Measurements from ENCODE around the gene ATP2C2. TPM values are rescaled to one million over a fixed set of nuclear protein-coding genes. Genes with fewer than 3 reads are reported as not detected.

The ATP2C2 gene
- polyA plus RNA-seq, 1 donor (not counting 4 experiments of a cell fraction or from before 2014, with no cell fraction given) = 0.96 TPM

DNA sequence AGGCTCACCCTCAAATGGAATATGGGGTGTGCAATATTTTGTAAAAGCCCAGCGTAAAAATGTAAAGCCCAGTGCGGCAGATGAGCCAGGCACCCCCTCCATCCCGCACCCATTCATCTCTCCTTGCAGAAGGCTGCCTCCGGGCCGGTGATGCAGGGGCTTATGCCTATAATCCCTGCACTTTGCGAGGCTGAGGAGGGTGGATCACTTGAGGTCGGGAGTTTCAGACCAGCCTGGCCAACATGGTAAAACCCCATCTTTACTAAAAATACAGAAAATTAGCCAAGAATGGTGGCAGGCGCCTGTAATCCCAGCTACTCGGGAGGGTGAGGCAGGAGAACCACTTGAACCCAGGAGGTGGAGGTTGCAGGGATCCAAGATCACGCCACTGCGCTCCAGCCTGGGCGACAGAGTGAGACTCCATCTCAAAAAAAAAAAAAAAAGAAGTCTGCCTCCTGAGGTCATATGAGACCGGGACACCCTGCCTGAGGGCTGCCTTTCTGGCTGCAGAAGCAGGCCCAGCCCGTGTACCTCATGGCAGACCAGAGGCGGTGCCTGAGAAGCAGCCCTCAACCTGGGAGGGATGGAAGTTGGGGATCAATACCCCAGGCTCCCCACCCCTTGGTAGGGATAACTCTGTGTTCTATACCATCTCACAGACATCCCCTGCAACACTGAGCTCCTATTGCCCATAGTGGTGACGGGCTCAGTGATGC lies 17.5 kb upstream of the ATP2C2 start:
- Histone ChIP-seq H4K20me1 (ENCODE audit: control insufficient read depth, extremely low read depth, insufficient read depth, low read length) (no peaks in the 10 kb centered on the region), H3K4me2 (ENCODE audit: control insufficient read depth, extremely low read depth, insufficient read depth, low read depth, low read length) (no peak overlapping the region), H3K9me3 (ENCODE audit: control insufficient read depth, low read depth, low read length) (no peaks in the 10 kb centered on the region), H3K79me2 (ENCODE audit: control insufficient read depth, insufficient read depth, low read length) (no peaks in the 10 kb centered on the region), H3K27ac (ENCODE audit: control insufficient read depth, insufficient read depth, low read length) (no peak overlapping the region), H3K9me1 (ENCODE audit: control insufficient read depth, extremely low read depth, insufficient read depth, low read length) (no peaks in the 10 kb centered on the region), H3K36me3 (ENCODE audit: control insufficient read depth in 2 of 2, extremely low read depth in 1 of 2, insufficient read depth in 2 of 2, low read length in 2 of 2) (no peaks in the 10 kb centered on the region), H2AFZ (ENCODE audit: control insufficient read depth, low read length) (no peak overlapping the region), H3K27me3 (ENCODE audit: control insufficient read depth, extremely low read depth, insufficient read depth, low read length) (peaks cover 21% of the 10 kb centered on the region), H3K4me3 (ENCODE audit: control insufficient read depth in 2 of 3, extremely low read depth in 1 of 3, insufficient read depth in 2 of 3, low read depth in 1 of 3, low read length in 3 of 3) (no peak overlapping the region), H3K4me1 (ENCODE audit: control insufficient read depth, extremely low read depth, insufficient read depth, low read length) (peaks cover 4% of the 10 kb centered on the region), H3K9ac (ENCODE audit: control insufficient read depth, extremely low read depth, insufficient read depth, low read length) (no peak overlapping the region)
- dilution Hi-C loops (cut with MboI; ENCODE audit: extremely low pct_ligation_motif_present, low sequenced_read_pairs) = no loop called here
- TF ChIP-seq EZH2 (IDR thresholded peaks at IDR 0.05; ENCODE audit: low read length) = no peak
- TF ChIP-seq, protein P1, sequence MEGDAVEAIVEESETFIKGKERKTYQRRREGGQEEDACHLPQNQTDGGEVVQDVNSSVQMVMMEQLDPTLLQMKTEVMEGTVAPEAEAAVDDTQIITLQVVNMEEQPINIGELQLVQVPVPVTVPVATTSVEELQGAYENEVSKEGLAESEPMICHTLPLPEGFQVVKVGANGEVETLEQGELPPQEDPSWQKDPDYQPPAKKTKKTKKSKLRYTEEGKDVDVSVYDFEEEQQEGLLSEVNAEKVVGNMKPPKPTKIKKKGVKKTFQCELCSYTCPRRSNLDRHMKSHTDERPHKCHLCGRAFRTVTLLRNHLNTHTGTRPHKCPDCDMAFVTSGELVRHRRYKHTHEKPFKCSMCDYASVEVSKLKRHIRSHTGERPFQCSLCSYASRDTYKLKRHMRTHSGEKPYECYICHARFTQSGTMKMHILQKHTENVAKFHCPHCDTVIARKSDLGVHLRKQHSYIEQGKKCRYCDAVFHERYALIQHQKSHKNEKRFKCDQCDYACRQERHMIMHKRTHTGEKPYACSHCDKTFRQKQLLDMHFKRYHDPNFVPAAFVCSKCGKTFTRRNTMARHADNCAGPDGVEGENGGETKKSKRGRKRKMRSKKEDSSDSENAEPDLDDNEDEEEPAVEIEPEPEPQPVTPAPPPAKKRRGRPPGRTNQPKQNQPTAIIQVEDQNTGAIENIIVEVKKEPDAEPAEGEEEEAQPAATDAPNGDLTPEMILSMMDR (optimal IDR thresholded peaks at IDR 0.05 in 1 of 3, IDR thresholded peaks at IDR 0.05 in 1 of 3, conservative IDR thresholded peaks at IDR 0.05 in 1 of 3; ENCODE audit: extremely low read depth in 1 of 3, insufficient read depth in 2 of 3, low read length in 3 of 3) = no peak
- DNase-seq (ENCODE audit: low read depth, low spot score) (no peak), FAIRE-seq (no peak)

DNA sequence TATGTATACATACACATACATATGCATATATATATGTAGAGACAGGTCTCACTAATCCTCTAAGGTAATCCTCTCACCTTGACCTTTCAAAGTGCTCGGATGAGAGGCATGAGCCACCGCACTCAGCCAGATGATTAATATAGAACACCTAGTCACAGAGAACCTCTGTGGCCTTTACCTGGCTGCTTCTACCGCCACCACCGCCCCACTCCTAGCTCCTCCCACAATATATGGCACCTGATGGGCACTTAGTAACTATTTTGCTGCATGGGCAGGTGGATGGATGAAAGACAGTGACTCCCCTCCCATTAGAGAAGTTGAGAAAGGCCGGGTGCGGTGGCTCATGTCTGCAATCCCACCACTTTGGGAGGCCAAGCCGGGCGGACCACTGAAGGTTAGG lies 16.7 kb upstream of the ATP2C2 start:
- H3K27ac ChIP-seq (ENCODE audit: control insufficient read depth, insufficient read depth, low read length) = no peak overlapping the region
- dilution Hi-C loops (cut with MboI; ENCODE audit: extremely low pct_ligation_motif_present, low sequenced_read_pairs) = no loop called here
- no peak overlapping the region for H3K9ac ChIP-seq (ENCODE audit: control insufficient read depth, extremely low read depth, insufficient read depth, low read length)
- no peaks in the 10 kb centered on the region for H3K79me2 ChIP-seq (ENCODE audit: control insufficient read depth, insufficient read depth, low read length)
- H3K36me3 ChIP-seq (ENCODE audit: control insufficient read depth in 2 of 2, extremely low read depth in 1 of 2, insufficient read depth in 2 of 2, low read length in 2 of 2) = no peaks in the 10 kb centered on the region
- H3K9me1 ChIP-seq (ENCODE audit: control insufficient read depth, extremely low read depth, insufficient read depth, low read length) = no peaks in the 10 kb centered on the region
- no peaks in the 10 kb centered on the region for H3K9me3 ChIP-seq (ENCODE audit: control insufficient read depth, low read depth, low read length)
- no peak for DNase-seq (ENCODE audit: low read depth, low spot score)
- H3K27me3 ChIP-seq (ENCODE audit: control insufficient read depth, extremely low read depth, insufficient read depth, low read length) = peaks cover 25% of the 10 kb centered on the region
- peaks cover 11% of the 10 kb centered on the region for H3K4me1 ChIP-seq (ENCODE audit: control insufficient read depth, extremely low read depth, insufficient read depth, low read length)
- TF ChIP-seq, protein P1 (optimal IDR thresholded peaks at IDR 0.05 in 1 of 3, IDR thresholded peaks at IDR 0.05 in 1 of 3, conservative IDR thresholded peaks at IDR 0.05 in 1 of 3; ENCODE audit: extremely low read depth in 1 of 3, insufficient read depth in 2 of 3, low read length in 3 of 3) = no peak
- no peak for TF ChIP-seq EZH2 (IDR thresholded peaks at IDR 0.05; ENCODE audit: low read length)
- H3K4me3 ChIP-seq (ENCODE audit: control insufficient read depth in 2 of 3, extremely low read depth in 1 of 3, insufficient read depth in 2 of 3, low read depth in 1 of 3, low read length in 3 of 3) = no peak overlapping the region
- no peak overlapping the region for H2AFZ ChIP-seq (ENCODE audit: control insufficient read depth, low read length)
- no peaks in the 10 kb centered on the region for H4K20me1 ChIP-seq (ENCODE audit: control insufficient read depth, extremely low read depth, insufficient read depth, low read length)
- FAIRE-seq = no peak
- no peak overlapping the region for H3K4me2 ChIP-seq (ENCODE audit: control insufficient read depth, extremely low read depth, insufficient read depth, low read depth, low read length)
